Breast epithelium (tissue), 3 donors: ENCODE results near the gene MYCN.

Source experiments
- POLR2A ChIP-seq: fragments of 450-650 bp; IDR thresholded peaks from one replicate; pipeline ENCODE4 v1.6.1; 2016; ENCODE audit warnings: antibody characterized with exemption, mild to moderate bottlenecking, moderate library complexity
- POLR2AphosphoS5 ChIP-seq, 3 donors: sonication (generic); formaldehyde crosslinking; IDR thresholded peaks; one replicate each; pipeline ENCODE4 v1.6.1; 2017; ENCODE audit warnings: antibody characterized with exemption in 3 of 3

DNA sequence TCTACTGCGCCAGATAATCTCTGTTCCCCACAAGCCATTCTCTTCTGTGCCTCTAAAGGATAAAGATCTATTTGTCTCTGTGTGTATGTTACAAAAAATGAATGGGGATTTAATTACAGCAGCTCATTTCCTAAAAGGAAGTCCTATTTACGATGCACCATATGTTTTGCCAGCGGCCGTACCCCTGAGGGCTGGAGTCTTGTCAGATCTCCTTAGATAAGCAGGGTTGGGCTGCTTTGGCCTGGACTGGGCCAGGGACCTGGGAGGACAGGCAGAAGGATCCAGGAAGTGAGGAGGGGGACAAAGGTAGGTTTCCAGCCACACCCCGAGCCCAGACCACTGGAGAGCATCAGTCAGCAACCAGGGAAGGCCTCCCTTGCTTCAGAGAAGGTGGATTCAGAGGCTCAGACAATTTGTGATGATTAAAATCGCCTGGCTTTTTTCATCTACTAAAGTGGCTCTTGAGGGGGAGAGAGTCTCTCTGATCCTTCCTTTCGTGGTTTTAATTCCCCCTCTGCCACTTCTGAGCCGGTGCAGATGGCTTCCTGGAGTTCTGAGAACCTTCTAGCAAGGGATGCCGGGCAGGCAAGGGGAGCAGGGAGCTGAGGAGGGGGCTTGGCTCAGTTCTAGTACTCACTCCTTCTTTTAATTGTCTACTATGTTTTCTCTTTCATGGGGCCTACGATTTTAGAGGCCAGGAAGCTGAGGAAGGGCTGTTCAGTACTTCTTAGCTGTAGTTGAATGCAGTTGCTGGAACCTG lies 42.1 kb downstream of the MYCN start:
- no peak for TF ChIP-seq POLR2A
- no peak for TF ChIP-seq POLR2AphosphoS5 (IDR thresholded peaks at IDR 0.05)
